A549 treated with DMSO at 1 μM for 4 hours (cell line): Measurements from ENCODE around the gene PLA2G1B. TPM values are rescaled to one million over a fixed set of nuclear protein-coding genes. Genes with fewer than 3 reads are reported as not detected.

Experiments used
- total RNA-seq: library from RNA; stranded (reverse); fragments of 200-300 nt; extraction: Qiagen RNA extraction; gene quantifications from 5 replicates; pipeline ENCODE4 v1.2.3, GENCODE V29; 2022; ENCODE audit warnings: low read depth

PLA2G1B gene
- total RNA-seq: not detected in 5 replicates

GRCh38 chr12:120327593-120327992 lies at the start of gene PLA2G1B:
Gene PLA2G1B, minus strand, starts transcription at chr12:120327779. Its CDS starts 26 bp downstream, at chr12:120327753.

GRCh38 chr12:120368789-120369602 lies 41.4 kb upstream of the PLA2G1B start, which contains the start of gene MSI1:
Gene MSI1, minus strand, starts transcription at chr12:120369164. Its CDS starts 73 bp downstream, at chr12:120369091.

GRCh38 chr12:120301962-120302815 lies 25.4 kb downstream of the PLA2G1B start, which contains the start of gene SIRT4:
Gene SIRT4, plus strand, starts transcription at chr12:120302321. Its CDS starts 1,241 bp downstream, at chr12:120303562.

GRCh38 chr12:120292661-120293531 lies 34.7 kb downstream of the PLA2G1B start, which contains the start of gene RNU4-1:
Gene RNU4-1, minus strand, starts transcription at chr12:120293237.

Other genes with a start within 250 kb of the PLA2G1B start
- gene RAB35, start 211.0 kb downstream of the PLA2G1B start, total RNA-seq: 63.0 to 78.1 TPM (median 71.4 TPM) in 5 replicates
- gene GCN1, start 133.1 kb downstream of the PLA2G1B start, total RNA-seq: 42.2 to 66.7 TPM (median 61.5 TPM) in 5 replicates
- 3,409 to 3,570 TPM (median 3,451 TPM) in 5 replicates for gene RPLP0, start 126.7 kb downstream of the PLA2G1B start, total RNA-seq
- 168 to 182 TPM (median 178 TPM) in 5 replicates for gene PXN, start 62.0 kb downstream of the PLA2G1B start, total RNA-seq
- 12.8 TPM in 1 of 5 replicates, not detected in the others for gene RNU4-2, start 35.9 kb downstream of the PLA2G1B start, total RNA-seq
- not detected in 5 replicates for gene RNU4-1, start 34.5 kb downstream of the PLA2G1B start, total RNA-seq
- 0.45 to 1.6 TPM (median 0.94 TPM) in 5 replicates for gene SIRT4, start 25.5 kb downstream of the PLA2G1B start, total RNA-seq
- 0.92 to 1.7 TPM (median 1.3 TPM) in 5 replicates for gene MSI1, start 41.4 kb upstream of the PLA2G1B start, total RNA-seq
- 780 to 819 TPM (median 788 TPM) in 5 replicates for gene COX6A1, start 110.3 kb upstream of the PLA2G1B start, total RNA-seq
- 70.8 to 85.1 TPM (median 80.4 TPM) in 5 replicates for gene TRIAP1, start 118.6 kb upstream of the PLA2G1B start, total RNA-seq
- 20.4 to 29.3 TPM (median 26.5 TPM) in 5 replicates for gene GATC, start 118.7 kb upstream of the PLA2G1B start, total RNA-seq
- 174 to 227 TPM (median 219 TPM) in 5 replicates for gene SRSF9, start 142.0 kb upstream of the PLA2G1B start, total RNA-seq
- gene DYNLL1, start 168.3 kb upstream of the PLA2G1B start, total RNA-seq: 628 to 719 TPM (median 667 TPM) in 5 replicates
- 27.4 to 29.6 TPM (median 27.9 TPM) in 5 replicates for gene COQ5, start 201.4 kb upstream of the PLA2G1B start, total RNA-seq
- gene RNF10, start 206.6 kb upstream of the PLA2G1B start, total RNA-seq: 96.8 to 114 TPM (median 106 TPM) in 5 replicates